PC-9 (cell line): ENCODE results near the gene TTC8.

Source experiments
- CTCF ChIP-seq: fragments of 200-600 bp; sonication (generic); conservative IDR thresholded peaks from 2 replicates; pipeline ENCODE4 v1.6.1; 2017; ENCODE audit warnings: mixed run types, antibody characterized with exemption, mild to moderate bottlenecking, moderate library complexity
- EZH2 ChIP-seq: fragments of 200-600 bp; sonication (generic); IDR thresholded peaks from 2 replicates; pipeline ENCODE4 v1.8.0; 2017; ENCODE audit warnings: antibody characterized with exemption, low read depth

GRCh38 chr14:88879022-88879421, 54.6 kb downstream of the TTC8 start:
- no peak for TF ChIP-seq EZH2
- no peak for TF ChIP-seq CTCF
